GM21825 (cell line): ENCODE measurements around the gene ARAP2.

ENCODE experiments used
- ATAC-seq: cut with Tn5 transposase; IDR thresholded peaks from one replicate; pipeline ENCODE4 v1.9.1; 2021; ENCODE audit warnings: mild to moderate bottlenecking, moderate library complexity; ENCODE audit not compliant: unreplicated experiment

The ARAP2 gene

GRCh38 chr4:36220776-36221175 is 23.5 kb downstream of the ARAP2 start:
- ATAC-seq, result no peak

GRCh38 chr4:36218121-36218520 is 26.2 kb downstream of the ARAP2 start:
- peak; percentile 56 for ATAC-seq

- ATAC-seq, result no peak
Observed at GRCh38 chr4:36215627-36216026, 28.7 kb downstream of the ARAP2 start.

DNA sequence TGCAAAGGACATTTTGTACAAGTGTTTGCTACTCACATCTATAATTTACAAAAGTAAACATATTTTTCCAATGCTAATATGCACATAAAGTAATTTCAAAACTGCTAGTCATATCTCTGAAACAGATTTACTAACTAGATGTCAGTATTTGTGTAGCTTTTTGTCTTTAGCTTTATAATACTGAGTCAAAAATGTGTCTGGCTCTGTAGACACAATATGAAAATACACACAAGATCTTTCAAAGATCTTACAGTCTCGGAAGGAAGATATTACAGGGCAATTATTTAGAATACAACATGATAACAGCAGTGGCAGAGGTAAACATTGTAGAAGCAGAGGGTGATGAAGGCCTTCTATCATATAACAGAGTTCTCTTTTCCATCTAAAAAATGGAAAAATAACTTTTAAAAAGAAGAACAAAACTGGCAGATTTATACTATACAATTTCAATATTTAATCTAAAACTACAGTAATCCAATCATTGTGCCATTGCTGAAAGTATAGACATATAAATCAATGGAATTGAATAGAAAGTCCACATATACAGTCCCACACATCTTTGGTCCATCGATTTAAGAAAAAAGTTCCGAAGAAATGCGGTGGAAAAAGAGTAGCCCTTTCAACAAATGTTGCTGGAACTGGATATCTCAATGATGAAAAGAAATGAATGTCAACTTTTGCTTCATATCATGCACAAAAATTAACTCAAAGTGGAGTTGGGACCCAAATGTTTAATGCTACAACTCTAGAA is 29.4 kb downstream of the ARAP2 start:
- no peak for ATAC-seq

- no peak for ATAC-seq
Observed at GRCh38 chr4:36213977-36214376, 30.3 kb downstream of the ARAP2 start.

DNA sequence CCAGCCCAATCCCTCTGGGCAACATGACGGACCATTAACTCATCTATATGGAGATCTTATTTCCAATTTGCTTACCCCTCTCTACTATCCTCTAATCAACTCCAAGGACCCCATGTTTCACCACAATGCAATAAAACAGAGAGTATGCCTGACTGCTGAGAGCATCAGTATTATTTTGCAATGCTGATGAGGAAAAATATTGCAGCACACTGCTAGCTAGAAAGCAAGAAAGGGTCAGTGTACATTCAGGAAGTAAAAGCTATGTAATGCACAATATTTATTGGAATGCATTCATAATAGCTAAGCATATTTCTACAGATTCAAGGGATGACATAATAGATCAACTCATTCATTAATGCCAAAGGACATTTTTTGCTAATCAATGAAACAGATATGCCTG is 33.2 kb downstream of the ARAP2 start:
- no peak for ATAC-seq

DNA sequence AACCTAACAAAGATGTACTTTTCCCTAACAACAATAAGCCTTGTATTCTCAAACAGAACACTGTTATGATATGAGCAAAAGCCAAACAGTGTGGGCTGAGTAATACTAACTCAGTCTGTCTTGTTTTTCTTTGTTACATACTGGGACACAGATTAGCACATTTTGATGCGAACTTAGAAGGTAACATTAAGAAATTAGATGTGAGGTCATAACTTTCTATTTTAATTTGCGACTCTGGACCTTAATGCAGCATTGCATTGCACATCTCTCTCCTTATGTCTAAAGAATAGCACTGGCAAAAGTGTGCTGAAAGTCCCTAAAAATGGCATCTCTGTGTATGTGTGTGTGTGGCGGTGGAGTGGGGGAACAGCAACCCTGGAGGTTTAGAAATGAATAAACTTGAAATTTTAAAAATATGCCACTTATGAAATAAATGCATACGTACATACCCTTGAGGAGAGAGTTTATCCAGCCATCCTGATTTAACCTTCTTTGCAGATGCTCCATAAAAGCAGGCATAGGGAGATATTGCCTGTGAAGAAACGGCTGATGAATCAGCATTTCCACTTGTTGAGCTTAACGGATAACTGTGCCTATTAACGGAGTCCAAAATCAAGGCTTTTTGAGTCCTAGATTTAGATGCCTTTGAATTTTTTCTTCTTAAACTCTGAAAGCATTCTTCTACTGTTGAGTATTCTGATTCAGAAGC is 34.2 kb downstream of the ARAP2 start:
- no peak for ATAC-seq

- peak; percentile 93 for ATAC-seq
Observed at GRCh38 chr4:36208893-36209473, 35.3 kb downstream of the ARAP2 start.

GRCh38 chr4:36207831-36208520 is 36.3 kb downstream of the ARAP2 start:
- no peak for ATAC-seq

- no peak for ATAC-seq
Observed at GRCh38 chr4:36207367-36207766, 36.9 kb downstream of the ARAP2 start.

DNA sequence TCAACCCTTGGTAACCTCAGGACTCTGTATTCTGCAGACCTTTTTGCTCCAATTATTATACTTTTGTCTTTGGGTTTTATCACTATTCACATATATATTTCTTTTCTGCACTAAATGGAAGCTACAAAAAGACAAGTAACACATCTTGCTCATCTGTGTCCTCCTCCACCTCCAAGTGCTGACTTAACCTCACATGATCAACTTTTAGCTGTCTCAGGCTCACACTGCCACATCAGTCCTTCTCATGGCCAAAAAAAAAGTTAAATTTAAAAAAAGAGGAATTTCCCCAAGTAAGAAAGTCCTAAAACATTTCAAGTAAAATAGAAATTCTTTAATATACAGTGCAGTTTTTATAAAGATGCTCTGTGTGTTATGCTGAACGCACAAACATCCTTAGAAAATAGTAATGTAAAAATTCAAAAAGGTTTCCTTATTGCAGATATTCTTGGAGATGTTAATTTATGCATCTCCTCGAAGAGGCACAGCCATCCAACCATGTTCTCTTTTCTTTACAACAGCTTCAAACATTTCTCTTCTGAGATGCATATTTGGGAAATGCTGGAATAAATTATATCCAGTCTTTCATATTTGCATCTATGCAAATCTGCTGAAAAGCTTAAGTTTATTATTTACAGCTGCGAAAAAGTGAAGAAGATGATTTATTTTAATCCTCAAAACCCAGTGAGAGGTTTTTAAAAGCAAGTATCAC is 37.6 kb downstream of the ARAP2 start:
- no peak for ATAC-seq

GRCh38 chr4:36206012-36206411 is 38.3 kb downstream of the ARAP2 start:
- no peak for ATAC-seq

- ATAC-seq, result no peak
Observed at GRCh38 chr4:36198861-36199260, 45.5 kb downstream of the ARAP2 start.

DNA sequence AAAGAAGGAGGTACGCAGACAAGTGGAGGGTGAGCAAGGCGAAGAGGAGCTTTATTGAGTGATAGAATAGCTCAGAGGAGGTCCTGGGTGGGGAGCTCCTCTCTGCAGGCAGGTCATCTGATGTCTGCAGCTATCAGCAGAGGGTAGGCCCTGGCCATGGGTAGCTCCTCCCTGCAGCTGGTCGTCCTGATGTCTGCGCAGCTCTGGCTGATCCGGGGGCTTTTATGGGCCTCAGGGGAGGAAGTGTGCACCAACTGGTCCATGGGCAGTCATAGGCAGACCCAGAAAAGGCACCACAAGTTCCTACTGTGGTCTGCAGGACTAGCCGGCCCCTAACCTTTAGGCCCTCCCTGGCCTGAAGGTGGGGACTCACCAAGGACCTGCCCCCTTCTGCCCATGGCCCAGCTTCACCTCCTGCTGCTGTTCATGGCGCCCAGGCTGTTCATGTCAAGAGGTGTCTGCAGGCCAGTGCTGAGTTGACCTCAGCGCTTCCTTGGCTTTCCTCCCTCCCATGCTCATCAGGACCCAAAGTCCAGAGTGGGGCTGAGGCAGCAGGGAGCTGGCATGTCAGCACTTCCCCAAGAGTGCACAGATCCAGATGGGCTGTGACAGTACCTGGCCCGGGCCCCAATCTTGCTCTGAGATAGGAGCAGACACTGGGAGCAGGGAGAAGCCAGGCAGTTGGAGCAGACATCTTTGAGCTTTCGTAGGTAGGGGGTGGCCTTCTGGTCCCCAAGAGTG is 46.1 kb downstream of the ARAP2 start:
- ATAC-seq, result no peak

GRCh38 chr4:36197501-36197900 is 46.8 kb downstream of the ARAP2 start:
- ATAC-seq, result no peak

DNA sequence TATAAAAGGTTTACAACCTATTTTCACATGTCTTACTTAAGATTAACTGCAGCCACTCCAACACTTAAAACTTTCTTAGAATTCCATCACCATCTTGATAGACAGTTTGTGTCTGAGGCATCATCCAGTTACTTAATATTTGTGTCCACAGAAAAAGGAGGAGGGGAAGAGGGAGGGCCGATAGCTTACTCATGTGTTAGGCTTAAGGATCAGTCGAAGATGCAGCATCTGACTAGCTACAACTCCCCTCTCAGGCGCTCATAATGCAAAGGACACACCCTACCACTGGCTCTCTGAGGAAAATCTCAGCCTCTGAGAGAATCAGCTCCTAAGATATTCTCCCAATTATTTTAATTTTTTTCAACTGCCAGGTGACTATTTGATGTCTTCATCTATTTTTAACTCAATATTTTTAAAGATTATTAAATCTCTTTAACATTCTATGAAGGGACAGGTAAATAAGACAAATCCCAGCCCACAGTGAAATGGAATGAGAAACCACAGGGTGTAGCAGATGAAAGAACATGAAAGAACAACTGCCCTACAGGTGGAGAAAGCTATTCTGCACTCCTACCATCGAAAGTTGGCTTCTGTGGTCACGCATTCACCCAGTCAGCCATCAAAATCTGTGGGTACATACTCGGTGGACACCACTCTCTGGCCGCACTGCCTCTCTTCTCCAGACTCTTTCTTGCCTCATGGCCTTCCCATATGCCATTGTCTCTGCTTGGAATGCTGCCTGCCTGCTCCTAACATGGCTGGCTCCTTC is 48.0 kb downstream of the ARAP2 start:
- ATAC-seq, result no peak

GRCh38 chr4:36192922-36193321 is 51.4 kb downstream of the ARAP2 start:
- no peak for ATAC-seq

GRCh38 chr4:36189511-36190226 is 54.6 kb downstream of the ARAP2 start:
- ATAC-seq, result peak; percentile 81
